HG03342 (cell line): Measurements from ENCODE around the gene SMAP2.
"Not testable (repeated sequence)": the region's sequence is repeated elsewhere in the genome, so short reads cannot be mapped to it uniquely, and the experiment has no call there.

ENCODE experiments used
- ATAC-seq: cut with Tn5 transposase; IDR thresholded peaks from one replicate; pipeline ENCODE4 v1.9.1; 2021; ENCODE audit warnings: mild to moderate bottlenecking, moderate library complexity; ENCODE audit not compliant: unreplicated experiment

The SMAP2 gene

GRCh38 chr1:40373323-40374283 lies at the start of gene SMAP2:
TSS of gene SMAP2 (plus strand) at chr1:40373727. CDS start at chr1:40374121, 394 bp downstream.
- peak; percentile 83 for ATAC-seq

- not testable (repeated sequence) for ATAC-seq
Observed at GRCh38 chr1:40331403-40331802, 42.1 kb upstream of the SMAP2 start.

- ATAC-seq: no peak
Observed at GRCh38 chr1:40332695-40333094, 40.8 kb upstream of the SMAP2 start.

- no peak for ATAC-seq
Observed at GRCh38 chr1:40337443-40337842, 36.1 kb upstream of the SMAP2 start.

GRCh38 chr1:40338745-40339419 lies 34.6 kb upstream of the SMAP2 start:
- no peak for ATAC-seq

GRCh38 chr1:40339420-40340323 lies 33.9 kb upstream of the SMAP2 start:
- ATAC-seq: no peak

GRCh38 chr1:40341491-40342380 lies 31.8 kb upstream of the SMAP2 start:
- no peak for ATAC-seq

GRCh38 chr1:40342381-40342717 lies 31.2 kb upstream of the SMAP2 start:
- ATAC-seq: not testable (repeated sequence)

- ATAC-seq: no peak
Observed at GRCh38 chr1:40344597-40344996, 28.9 kb upstream of the SMAP2 start.

- ATAC-seq: no peak
Observed at GRCh38 chr1:40350391-40350790, 23.1 kb upstream of the SMAP2 start.

GRCh38 chr1:40351124-40351523 lies 22.4 kb upstream of the SMAP2 start:
- no peak for ATAC-seq

- no peak for ATAC-seq
Observed at GRCh38 chr1:40352126-40352525, 21.4 kb upstream of the SMAP2 start.

- no peak for ATAC-seq
Observed at GRCh38 chr1:40353082-40353481, 20.4 kb upstream of the SMAP2 start.

GRCh38 chr1:40357625-40358024 lies 15.9 kb upstream of the SMAP2 start:
- ATAC-seq: no peak

GRCh38 chr1:40360631-40361030 lies 12.9 kb upstream of the SMAP2 start:
- no peak for ATAC-seq

GRCh38 chr1:40361201-40361600 lies 12.3 kb upstream of the SMAP2 start:
- ATAC-seq: no peak

- ATAC-seq: no peak
Observed at GRCh38 chr1:40361637-40362036, 11.9 kb upstream of the SMAP2 start.

GRCh38 chr1:40362199-40362598 lies 11.3 kb upstream of the SMAP2 start:
- no peak for ATAC-seq

- no peak for ATAC-seq
Observed at GRCh38 chr1:40362699-40363098, 10.8 kb upstream of the SMAP2 start.

- ATAC-seq: peak; percentile 84
Observed at GRCh38 chr1:40363721-40364120, 9.8 kb upstream of the SMAP2 start.
